ENCODE measurements around the gene ZNF821. TPM values are rescaled to one million over a fixed set of nuclear protein-coding genes. Genes with fewer than 3 reads are reported as not detected.

The ZNF821 gene
- polyA plus RNA-seq, 1 donor (not counting 4 experiments of a cell fraction or from before 2014, with no cell fraction given) = 2.9 TPM

- H2AFZ ChIP-seq (ENCODE audit: control insufficient read depth, low read length) = no peak overlapping the region
- H3K9me1 ChIP-seq (ENCODE audit: control insufficient read depth, extremely low read depth, insufficient read depth, low read length) = no peaks in the 10 kb centered on the region
- FAIRE-seq (no peak), DNase-seq (ENCODE audit: low read depth, low spot score) (no peak)
- peaks cover 10% of the 10 kb centered on the region for H3K4me1 ChIP-seq (ENCODE audit: control insufficient read depth, extremely low read depth, insufficient read depth, low read length)
- no peak overlapping the region for H3K9ac ChIP-seq (ENCODE audit: control insufficient read depth, extremely low read depth, insufficient read depth, low read length)
- H3K27ac ChIP-seq (ENCODE audit: control insufficient read depth, insufficient read depth, low read length) = no peak overlapping the region
- H3K9me3 ChIP-seq (ENCODE audit: control insufficient read depth, low read depth, low read length) = no peaks in the 10 kb centered on the region
- H3K27me3 ChIP-seq (ENCODE audit: control insufficient read depth, extremely low read depth, insufficient read depth, low read length) = no peaks in the 10 kb centered on the region
- H4K20me1 ChIP-seq (ENCODE audit: control insufficient read depth, extremely low read depth, insufficient read depth, low read length) = no peaks in the 10 kb centered on the region
- TF ChIP-seq EZH2 (IDR thresholded peaks at IDR 0.05; ENCODE audit: low read length) = no peak
- H3K4me3 ChIP-seq (ENCODE audit: control insufficient read depth in 2 of 3, extremely low read depth in 1 of 3, insufficient read depth in 2 of 3, low read depth in 1 of 3, low read length in 3 of 3) = no peak overlapping the region
- dilution Hi-C loops (cut with MboI; ENCODE audit: extremely low pct_ligation_motif_present, low sequenced_read_pairs) = no loop called here
- H3K79me2 ChIP-seq (ENCODE audit: control insufficient read depth, insufficient read depth, low read length) = no peaks in the 10 kb centered on the region
- no peak overlapping the region for H3K4me2 ChIP-seq (ENCODE audit: control insufficient read depth, extremely low read depth, insufficient read depth, low read depth, low read length)
- peaks cover 0 to 2% of the 10 kb centered on the region in 2 experiments for H3K36me3 ChIP-seq (ENCODE audit: control insufficient read depth in 2 of 2, extremely low read depth in 1 of 2, insufficient read depth in 2 of 2, low read length in 2 of 2)
These were observed 5.1 kb downstream of the ZNF821 start for GRCh38 chr16:71878911-71879310.

GRCh38 chr16:71873199-71873598 is 10.8 kb downstream of the ZNF821 start:
- Histone ChIP-seq H3K9ac (ENCODE audit: control insufficient read depth, extremely low read depth, insufficient read depth, low read length) (no peak overlapping the region), H3K4me2 (ENCODE audit: control insufficient read depth, extremely low read depth, insufficient read depth, low read depth, low read length) (no peak overlapping the region), H3K27me3 (ENCODE audit: control insufficient read depth, extremely low read depth, insufficient read depth, low read length) (no peaks in the 10 kb centered on the region), H2AFZ (ENCODE audit: control insufficient read depth, low read length) (no peak overlapping the region), H3K36me3 (ENCODE audit: control insufficient read depth in 2 of 2, extremely low read depth in 1 of 2, insufficient read depth in 2 of 2, low read length in 2 of 2) (peaks cover 0 to 2% of the 10 kb centered on the region in 2 experiments), H3K9me3 (ENCODE audit: control insufficient read depth, low read depth, low read length) (no peaks in the 10 kb centered on the region), H3K4me3 (ENCODE audit: control insufficient read depth in 2 of 3, extremely low read depth in 1 of 3, insufficient read depth in 2 of 3, low read depth in 1 of 3, low read length in 3 of 3) (no peak overlapping the region), H3K79me2 (ENCODE audit: control insufficient read depth, insufficient read depth, low read length) (no peaks in the 10 kb centered on the region), H3K4me1 (ENCODE audit: control insufficient read depth, extremely low read depth, insufficient read depth, low read length) (no peaks in the 10 kb centered on the region), H4K20me1 (ENCODE audit: control insufficient read depth, extremely low read depth, insufficient read depth, low read length) (no peaks in the 10 kb centered on the region), H3K27ac (ENCODE audit: control insufficient read depth, insufficient read depth, low read length) (no peak overlapping the region), H3K9me1 (ENCODE audit: control insufficient read depth, extremely low read depth, insufficient read depth, low read length) (no peaks in the 10 kb centered on the region)
- dilution Hi-C loops (cut with MboI; ENCODE audit: extremely low pct_ligation_motif_present, low sequenced_read_pairs) = no loop called here
- no peak for TF ChIP-seq EZH2 (IDR thresholded peaks at IDR 0.05; ENCODE audit: low read length)
- no peak for DNase-seq (ENCODE audit: low read depth, low spot score)
- no peak for FAIRE-seq

DNA sequence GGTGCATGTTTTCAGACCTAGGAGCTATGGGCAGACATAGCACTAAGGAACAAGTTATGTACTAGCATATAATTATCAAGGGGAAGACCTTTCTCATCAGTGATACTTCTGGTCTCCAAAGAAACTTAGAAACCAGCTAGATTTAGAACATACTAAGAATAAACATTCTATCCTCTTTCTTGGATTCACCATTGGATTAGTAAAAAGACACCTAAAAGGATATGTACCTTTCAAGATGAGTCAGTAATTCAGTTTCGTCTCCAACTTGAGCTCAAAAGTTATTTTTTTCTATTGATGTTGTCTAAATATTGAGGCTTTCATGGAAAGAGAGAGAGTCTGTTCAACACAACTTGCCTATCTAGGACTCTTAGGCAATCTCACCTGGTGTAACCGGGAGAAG is 13.2 kb downstream of the ZNF821 start:
- dilution Hi-C loops (cut with MboI; ENCODE audit: extremely low pct_ligation_motif_present, low sequenced_read_pairs) = no loop called here
- peaks cover 0 to 3% of the 10 kb centered on the region in 2 experiments for H3K36me3 ChIP-seq (ENCODE audit: control insufficient read depth in 2 of 2, extremely low read depth in 1 of 2, insufficient read depth in 2 of 2, low read length in 2 of 2)

More for the DNA sequence above, 13.2 kb downstream of the ZNF821 start:
- Histone ChIP-seq H3K27ac (ENCODE audit: control insufficient read depth, insufficient read depth, low read length) (no peak overlapping the region), H2AFZ (ENCODE audit: control insufficient read depth, low read length) (no peak overlapping the region), H3K4me1 (ENCODE audit: control insufficient read depth, extremely low read depth, insufficient read depth, low read length) (no peaks in the 10 kb centered on the region), H3K27me3 (ENCODE audit: control insufficient read depth, extremely low read depth, insufficient read depth, low read length) (no peaks in the 10 kb centered on the region), H3K4me3 (ENCODE audit: control insufficient read depth in 2 of 3, extremely low read depth in 1 of 3, insufficient read depth in 2 of 3, low read depth in 1 of 3, low read length in 3 of 3) (no peak overlapping the region), H3K9me1 (ENCODE audit: control insufficient read depth, extremely low read depth, insufficient read depth, low read length) (no peaks in the 10 kb centered on the region), H3K79me2 (ENCODE audit: control insufficient read depth, insufficient read depth, low read length) (no peaks in the 10 kb centered on the region), H3K9ac (ENCODE audit: control insufficient read depth, extremely low read depth, insufficient read depth, low read length) (no peak overlapping the region), H3K4me2 (ENCODE audit: control insufficient read depth, extremely low read depth, insufficient read depth, low read depth, low read length) (no peak overlapping the region), H3K9me3 (ENCODE audit: control insufficient read depth, low read depth, low read length) (no peaks in the 10 kb centered on the region), H4K20me1 (ENCODE audit: control insufficient read depth, extremely low read depth, insufficient read depth, low read length) (no peaks in the 10 kb centered on the region)
- FAIRE-seq = no peak
- DNase-seq (ENCODE audit: low read depth, low spot score) = no peak
- TF ChIP-seq EZH2 (IDR thresholded peaks at IDR 0.05; ENCODE audit: low read length) (no peak), CTCF (optimal IDR thresholded peaks at IDR 0.05 in 1 of 3, IDR thresholded peaks at IDR 0.05 in 1 of 3, conservative IDR thresholded peaks at IDR 0.05 in 1 of 3; ENCODE audit: extremely low read depth in 1 of 3, insufficient read depth in 2 of 3, low read length in 3 of 3) (no peak)
